Measurements from ENCODE around the gene DCAF6. TPM values are rescaled to one million over a fixed set of nuclear protein-coding genes. Genes with fewer than 3 reads are reported as not detected.

Gene DCAF6
- total RNA-seq, 1 donor from 2014 or later, result 118 TPM

DNA sequence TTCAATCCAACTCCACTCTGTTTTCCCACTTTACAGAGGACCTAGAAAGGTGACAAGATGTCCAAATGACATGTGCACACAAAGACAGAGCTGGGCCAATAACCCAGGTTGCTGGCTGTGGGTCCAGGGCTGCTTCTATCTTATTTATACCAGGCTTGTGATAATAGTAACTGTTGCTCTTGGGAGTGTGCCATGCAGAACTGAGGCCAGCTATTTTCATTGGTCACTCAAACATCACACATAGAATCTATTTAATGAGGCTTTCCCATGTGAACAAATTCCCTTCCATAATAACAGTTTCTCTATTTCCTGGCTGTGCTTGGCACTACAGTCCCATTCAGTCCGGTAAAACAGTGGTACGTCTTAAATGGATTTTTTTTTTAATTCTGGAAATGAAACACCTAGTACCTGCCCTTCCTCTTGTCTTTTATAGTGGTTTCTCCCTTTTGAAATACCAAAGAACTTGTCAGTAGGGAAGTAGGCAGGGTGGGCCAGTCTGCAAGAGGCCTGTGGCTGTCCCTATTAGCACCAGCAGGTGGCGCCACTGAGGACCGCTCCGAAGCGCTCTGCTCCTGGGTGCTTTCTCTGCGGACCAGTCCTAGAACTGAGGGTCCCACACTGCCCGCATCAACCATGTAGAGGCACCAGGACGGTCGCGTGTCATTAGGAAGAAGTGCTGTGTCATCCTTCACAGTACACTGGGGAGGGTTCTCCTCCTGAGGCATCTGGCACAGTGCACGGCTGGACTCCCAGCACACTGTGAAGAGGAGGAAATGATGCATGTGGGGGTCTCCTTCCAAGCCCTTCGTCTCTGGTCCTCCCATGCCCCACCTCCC, 148.1 kb downstream of the DCAF6 start:
- no peak for DNase-seq (ENCODE audit: low read depth)

DNA sequence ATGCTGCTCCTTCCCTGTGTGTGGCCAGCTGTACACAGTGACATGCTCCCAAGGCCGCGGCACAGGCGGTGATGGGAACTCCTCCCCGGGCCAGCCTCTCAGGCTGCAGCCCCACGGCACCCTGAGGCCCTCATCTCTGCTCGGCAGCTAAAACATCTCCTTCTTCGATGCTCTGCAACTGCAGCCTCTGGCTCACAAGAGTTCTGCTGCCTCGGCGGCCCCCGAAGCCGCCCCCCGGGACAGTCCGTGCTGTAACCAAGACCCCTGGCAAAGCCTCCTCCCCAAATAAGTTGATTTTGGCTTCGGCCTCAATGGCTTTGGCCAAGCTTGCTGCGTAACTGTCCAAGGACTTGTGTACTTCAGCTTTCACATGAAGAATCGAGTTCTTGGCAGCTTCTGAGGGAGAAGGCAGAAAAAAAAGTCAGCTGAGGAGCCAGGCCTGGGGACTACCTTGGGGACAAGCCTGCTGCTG, 149.0 kb downstream of the DCAF6 start:
- DNase-seq (ENCODE audit: low read depth), result no peak

- no peak for DNase-seq (ENCODE audit: low read depth)
Measured at GRCh38 chr1:168086438-168086837, 150.0 kb downstream of the DCAF6 start.

GRCh38 chr1:168087696-168088095, 151.2 kb downstream of the DCAF6 start:
- no peak for DNase-seq (ENCODE audit: low read depth)

GRCh38 chr1:168088511-168089325, 152.2 kb downstream of the DCAF6 start:
- no peak for DNase-seq (ENCODE audit: low read depth)

- peak; percentile 47 for DNase-seq (ENCODE audit: low read depth)
Measured at GRCh38 chr1:168089326-168089978, 153.0 kb downstream of the DCAF6 start.

DNA sequence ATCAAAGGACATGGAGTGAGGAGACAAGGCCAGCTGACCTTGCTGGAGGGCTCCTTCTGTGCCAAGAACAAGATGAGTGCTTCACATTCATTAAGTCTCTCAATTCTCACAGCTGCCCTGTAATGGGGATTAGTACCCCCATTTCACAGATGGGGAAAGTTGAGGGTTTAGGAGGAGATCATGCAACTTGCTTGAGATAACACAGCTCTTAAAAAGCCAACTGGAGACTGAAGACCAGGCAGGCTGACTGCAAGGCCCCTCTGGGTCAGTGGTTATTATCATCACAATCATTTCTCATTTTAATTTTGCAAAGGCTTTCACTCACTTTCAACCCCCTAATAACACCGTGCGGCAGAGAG, 153.5 kb downstream of the DCAF6 start:
- DNase-seq (ENCODE audit: low read depth), result no peak

DNA sequence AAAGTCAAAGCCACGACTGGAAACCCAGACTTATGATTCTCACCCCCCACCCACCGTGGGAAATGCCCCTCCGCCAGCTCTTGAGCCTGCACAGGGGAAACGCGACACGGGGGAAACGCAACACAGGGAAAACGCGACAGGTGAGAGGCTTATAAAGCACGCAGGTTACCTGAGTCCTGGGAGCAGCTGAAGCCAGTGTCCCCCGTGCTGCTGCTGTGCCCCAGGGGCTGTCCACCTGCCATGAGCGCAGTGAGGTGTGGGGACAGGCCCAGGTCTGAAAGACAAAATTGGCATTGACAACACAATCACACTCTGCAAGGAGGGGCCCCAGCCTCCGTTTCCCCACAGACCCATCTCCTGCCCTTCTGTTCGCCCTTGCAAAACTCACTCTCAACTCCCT, 153.9 kb downstream of the DCAF6 start:
- DNase-seq (ENCODE audit: low read depth), result no peak

- DNase-seq (ENCODE audit: low read depth), result no peak
Measured at GRCh38 chr1:168091063-168091462, 154.6 kb downstream of the DCAF6 start.

DNA sequence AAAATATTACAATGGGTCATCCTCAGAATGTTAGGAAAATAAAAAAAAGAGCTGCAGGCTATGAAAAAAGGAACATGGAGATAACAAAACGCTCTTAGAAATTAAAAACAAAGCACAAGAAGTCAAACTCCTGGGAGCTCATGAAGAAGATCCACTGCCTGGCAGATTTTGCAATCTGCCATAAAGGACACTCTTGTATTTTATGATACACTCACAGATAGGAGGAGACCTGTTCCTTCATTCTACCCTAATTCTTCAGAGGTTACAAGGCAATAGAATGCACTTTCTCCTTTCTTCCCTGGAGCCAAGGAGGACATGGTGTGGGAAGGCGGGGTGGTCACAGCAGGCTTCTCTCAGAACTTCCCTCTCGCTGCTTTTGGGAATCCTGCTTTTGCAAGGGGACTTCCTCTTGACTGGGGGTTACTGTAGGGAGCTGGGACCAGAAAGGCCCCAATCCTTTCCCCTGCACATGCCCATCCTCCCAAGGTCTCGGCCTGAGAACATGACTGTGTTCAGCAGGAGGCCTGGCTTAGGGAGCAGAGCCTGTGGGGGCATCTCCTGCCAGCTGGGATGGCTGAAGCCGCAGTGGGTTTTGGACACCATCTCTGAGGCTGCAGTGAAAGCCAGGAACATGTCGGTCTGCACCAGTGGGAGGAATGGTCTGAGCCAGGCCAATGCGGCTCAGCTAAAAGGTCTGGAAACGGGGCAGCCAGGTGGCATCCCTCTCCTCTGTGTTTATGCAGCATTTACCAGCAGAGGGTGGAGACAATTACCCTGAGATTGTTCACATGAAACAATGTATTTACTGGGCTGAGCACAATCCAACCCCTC, 155.5 kb downstream of the DCAF6 start:
- DNase-seq (ENCODE audit: low read depth), result peak; percentile 44

GRCh38 chr1:168092566-168093355, 156.3 kb downstream of the DCAF6 start:
- peak; percentile 44 for DNase-seq (ENCODE audit: low read depth)

- no peak for DNase-seq (ENCODE audit: low read depth)
Measured at GRCh38 chr1:168093616-168094015, 157.1 kb downstream of the DCAF6 start.

DNA sequence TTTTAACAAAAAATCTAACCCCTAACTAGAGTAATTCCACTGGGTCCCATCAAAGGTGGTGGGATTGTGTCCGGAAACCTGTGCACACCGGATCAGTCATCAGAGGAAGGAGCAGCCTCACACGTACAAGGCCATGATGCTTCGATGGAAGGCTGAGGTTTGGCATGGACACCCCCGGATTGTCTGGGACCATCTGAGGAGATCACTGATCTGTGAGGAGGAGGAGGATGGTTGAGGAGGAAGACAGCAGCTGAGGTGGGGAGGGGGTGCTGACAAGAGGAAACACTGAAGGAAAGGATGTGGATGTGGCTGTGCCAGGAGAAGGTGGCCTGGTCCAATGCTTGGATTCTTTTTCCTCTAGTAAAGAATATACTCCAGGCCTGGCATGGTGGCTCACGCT, 159.0 kb downstream of the DCAF6 start:
- no peak for DNase-seq (ENCODE audit: low read depth)

DNA sequence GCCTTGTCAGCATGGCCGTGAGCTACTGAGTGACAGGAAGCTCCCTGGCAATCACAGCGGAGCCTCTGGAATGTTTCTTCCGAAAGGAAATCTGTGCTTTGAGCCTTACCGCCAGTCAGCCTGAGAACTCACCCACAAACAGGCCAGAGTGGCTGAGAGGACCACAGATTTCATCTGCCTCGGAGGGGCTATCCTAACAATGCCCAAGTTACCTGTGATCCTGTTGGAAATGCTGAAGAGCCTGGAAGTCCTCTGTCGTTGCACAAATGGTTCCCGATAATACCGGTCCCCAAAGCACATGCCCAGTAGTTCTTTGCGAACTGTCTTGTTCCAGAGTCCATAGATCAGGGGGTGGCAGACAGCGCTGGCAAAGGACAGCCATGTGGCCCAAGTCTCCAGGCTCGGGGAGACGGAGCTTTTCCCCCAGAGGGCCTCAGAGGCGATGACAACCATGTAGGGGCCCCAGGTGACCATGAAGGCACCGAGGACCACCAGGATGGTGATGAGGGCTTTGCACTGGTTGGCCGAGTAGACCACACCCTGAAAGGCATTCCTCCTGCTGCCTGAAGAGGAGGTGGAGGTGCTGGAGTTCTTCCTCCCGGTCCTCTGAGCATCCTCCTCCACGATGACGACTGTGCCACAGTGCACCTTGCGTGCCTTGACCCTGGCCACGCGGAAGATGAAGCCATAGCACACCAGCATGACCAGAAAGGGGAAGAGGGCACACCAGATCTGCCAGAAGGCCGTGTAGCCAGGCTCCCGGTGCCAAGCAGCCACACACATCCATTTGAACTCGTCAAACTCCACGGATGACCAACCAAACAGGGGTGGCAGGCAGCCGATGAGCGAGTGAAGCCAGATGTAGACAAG, 160.0 kb downstream of the DCAF6 start:
- DNase-seq (ENCODE audit: low read depth), result no peak

GRCh38 chr1:168097921-168098528, 161.5 kb downstream of the DCAF6 start:
- no peak for DNase-seq (ENCODE audit: low read depth)

DNA sequence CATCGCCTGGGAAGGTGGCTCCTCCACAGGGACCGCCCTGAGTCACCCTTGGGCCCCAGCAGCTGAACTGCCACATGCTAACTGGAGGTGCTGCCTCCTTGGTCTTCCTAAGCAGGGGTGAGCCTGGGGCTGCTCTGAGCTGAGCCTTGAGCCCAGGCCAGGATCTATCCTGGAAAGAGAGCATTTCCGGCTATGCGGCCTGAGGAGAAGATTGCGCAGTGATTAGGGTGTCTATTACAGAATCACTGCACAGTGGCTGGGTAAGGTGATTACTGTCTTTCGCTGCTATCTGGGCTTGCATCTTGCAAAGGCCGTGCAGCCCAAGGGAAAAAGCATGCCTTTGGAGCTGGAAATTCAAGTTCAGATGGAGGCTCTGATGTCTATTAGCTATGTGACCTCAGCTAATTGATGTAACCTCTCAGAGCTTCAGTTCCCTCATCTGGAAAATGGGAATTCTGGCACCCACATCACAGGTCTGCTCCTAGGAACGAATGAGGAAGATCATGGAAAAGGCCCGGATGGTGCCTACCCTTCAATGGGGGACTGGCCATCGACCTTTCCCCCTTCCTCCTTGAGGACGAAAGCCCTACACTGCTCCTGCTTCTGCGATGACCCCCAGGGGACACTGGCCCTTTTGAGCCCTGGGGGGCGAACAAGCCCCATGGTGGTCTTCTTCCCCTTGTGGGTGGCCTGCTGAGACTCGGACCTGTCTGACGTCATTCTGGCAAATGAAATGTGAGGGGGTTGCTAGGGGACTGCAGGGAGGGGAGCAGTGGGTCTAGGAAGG, 162.2 kb downstream of the DCAF6 start:
- DNase-seq (ENCODE audit: low read depth), result no peak

GRCh38 chr1:168099337-168099801, 162.9 kb downstream of the DCAF6 start:
- no peak for DNase-seq (ENCODE audit: low read depth)
